Measurements from ENCODE around the gene PSORS1C1.
"Not testable (repeated sequence)": the region's sequence is repeated elsewhere in the genome, so short reads cannot be mapped to it uniquely, and the experiment has no call there.

DNA sequence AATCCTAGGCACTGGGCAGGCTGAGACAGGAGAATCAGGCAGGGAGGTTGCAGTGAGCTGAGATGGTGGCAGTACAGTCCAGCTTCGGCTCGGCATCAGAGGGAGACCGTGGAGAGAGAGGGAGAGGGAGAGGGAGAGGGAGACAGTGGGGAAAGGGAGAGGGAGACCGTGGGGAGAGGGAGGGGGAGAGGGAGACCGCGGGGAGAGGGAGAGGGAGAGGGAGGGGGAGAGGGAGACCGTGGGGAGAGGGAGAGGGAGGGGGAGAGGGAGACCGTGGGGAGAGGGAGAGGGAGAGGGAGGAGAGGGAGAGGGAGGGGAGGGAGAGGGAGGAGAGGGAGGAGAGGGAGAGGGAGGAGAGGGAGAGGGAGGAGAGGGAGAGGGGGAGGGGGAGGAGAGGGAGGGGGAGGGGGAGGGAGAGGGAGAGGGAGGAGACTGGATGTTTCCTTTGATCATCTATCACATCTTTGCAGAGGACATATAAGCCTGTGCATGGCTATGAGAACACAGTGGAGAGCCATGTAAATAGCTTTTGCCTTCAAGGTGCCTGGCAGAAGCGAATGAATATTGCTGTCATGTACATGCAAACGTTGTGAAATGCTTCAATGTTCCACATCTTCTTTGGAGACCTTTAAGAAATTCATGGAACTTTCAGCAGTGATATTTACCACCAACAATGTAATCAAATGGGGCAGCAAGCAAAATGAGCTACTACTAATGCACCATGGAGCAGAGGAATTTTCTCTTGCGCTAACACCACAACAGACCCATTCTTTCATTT is 46.5 kb upstream of the PSORS1C1 start:
- not testable (repeated sequence) for TF ChIP-seq POLR2A (IDR thresholded peaks at IDR 0.05)
- TF ChIP-seq, protein P1, sequence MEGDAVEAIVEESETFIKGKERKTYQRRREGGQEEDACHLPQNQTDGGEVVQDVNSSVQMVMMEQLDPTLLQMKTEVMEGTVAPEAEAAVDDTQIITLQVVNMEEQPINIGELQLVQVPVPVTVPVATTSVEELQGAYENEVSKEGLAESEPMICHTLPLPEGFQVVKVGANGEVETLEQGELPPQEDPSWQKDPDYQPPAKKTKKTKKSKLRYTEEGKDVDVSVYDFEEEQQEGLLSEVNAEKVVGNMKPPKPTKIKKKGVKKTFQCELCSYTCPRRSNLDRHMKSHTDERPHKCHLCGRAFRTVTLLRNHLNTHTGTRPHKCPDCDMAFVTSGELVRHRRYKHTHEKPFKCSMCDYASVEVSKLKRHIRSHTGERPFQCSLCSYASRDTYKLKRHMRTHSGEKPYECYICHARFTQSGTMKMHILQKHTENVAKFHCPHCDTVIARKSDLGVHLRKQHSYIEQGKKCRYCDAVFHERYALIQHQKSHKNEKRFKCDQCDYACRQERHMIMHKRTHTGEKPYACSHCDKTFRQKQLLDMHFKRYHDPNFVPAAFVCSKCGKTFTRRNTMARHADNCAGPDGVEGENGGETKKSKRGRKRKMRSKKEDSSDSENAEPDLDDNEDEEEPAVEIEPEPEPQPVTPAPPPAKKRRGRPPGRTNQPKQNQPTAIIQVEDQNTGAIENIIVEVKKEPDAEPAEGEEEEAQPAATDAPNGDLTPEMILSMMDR (IDR thresholded peaks at IDR 0.05), result not testable (repeated sequence)
